IMR-90 (cell line): ENCODE measurements around the gene GCLC. TPM values are rescaled to one million over a fixed set of nuclear protein-coding genes. Genes with fewer than 3 reads are reported as not detected.
"Not testable (repeated sequence)": the region's sequence is repeated elsewhere in the genome, so short reads cannot be mapped to it uniquely, and the experiment has no call there.

Source experiments
- ATAC-seq: fragments of 200-7000 bp; cut with Tn5 transposase; 2 replicates; pipeline ENCODE4 v1.9.1; 2020; ENCODE audit warnings: low read depth, mild to moderate bottlenecking, moderate library complexity
- BruUV-seq: library from RNA; stranded (reverse); fragments of 400-500 nt; replicated peaks from 2 replicates; lab custom pipeline; 2021; lab: Mats Ljungman, UMichigan
- CTCF ChIA-PET: fragments of 300-600 bp; formaldehyde crosslinking; extraction: SDS; loops from one replicate; lab custom pipeline; 2021; ENCODE audit warnings: antibody characterized with exemption; lab: Yijun Ruan, JAX
- POLR2A ChIA-PET: fragments of 300-600 bp; sonication (Branson Sonifier 250); formaldehyde crosslinking; loops from one replicate; lab custom pipeline; 2022; ENCODE audit warnings: antibody characterized with exemption; ENCODE audit not compliant: unreplicated experiment; lab: Charles Lee
- DNase-seq: peaks from one replicate; pipeline ENCODE4 v3.0.0; 2013
- H2AFZ ChIP-seq: replicated peaks from 2 replicates; pipeline ENCODE3; 2013; ENCODE audit warnings: low read length, mild to moderate bottlenecking; ENCODE audit not compliant: poor library complexity
- H2AK5ac ChIP-seq: 2 replicates; pipeline ENCODE4 v1.6.1; 2013; ENCODE audit warnings: low read depth, low read length, inconsistent platforms
- H2AK9ac ChIP-seq: replicated peaks from 2 replicates; pipeline ENCODE3; 2013; ENCODE audit warnings: mild to moderate bottlenecking, low read depth, low read length, moderate library complexity; ENCODE audit not compliant: poor library complexity
- H2BK120ac ChIP-seq: 2 replicates; pipeline ENCODE4 v1.6.1; 2013; ENCODE audit warnings: low read depth, low read length, inconsistent platforms
- H2BK15ac ChIP-seq: 3 replicates; pipeline ENCODE4 v1.6.1; 2013; ENCODE audit warnings: low read depth, low read length, inconsistent platforms
- H2BK20ac ChIP-seq: 2 replicates; pipeline ENCODE4 v1.6.1; 2013; ENCODE audit warnings: low read depth, mild to moderate bottlenecking, inconsistent platforms, low read length, moderate library complexity
- H2BK5ac ChIP-seq: 2 replicates; pipeline ENCODE4 v1.6.1; 2013; ENCODE audit warnings: mild to moderate bottlenecking, low read depth, low read length, inconsistent platforms; ENCODE audit not compliant: poor library complexity, severe bottlenecking
- H3K14ac ChIP-seq: replicated peaks from 2 replicates; pipeline ENCODE4 v1.6.1; 2013; ENCODE audit warnings: low read depth, low read length, inconsistent platforms
- H3K18ac ChIP-seq: 2 replicates; pipeline ENCODE4 v1.6.1; 2013; ENCODE audit warnings: low read depth, low read length, control low read depth
- H3K23ac ChIP-seq: 2 replicates; pipeline ENCODE4 v1.6.1; 2013; ENCODE audit warnings: low read depth, low read length, inconsistent platforms
- H3K27ac ChIP-seq: 2 replicates; pipeline ENCODE4 v1.5.1; 2013; ENCODE audit warnings: mild to moderate bottlenecking, control low read depth, low read length; ENCODE audit not compliant: insufficient read depth
- H3K27me3 ChIP-seq: 2 replicates; pipeline ENCODE4 v1.6.1; 2013; ENCODE audit warnings: low read length; ENCODE audit not compliant: control insufficient read depth, insufficient read depth
- H3K36me3 ChIP-seq: 2 replicates; pipeline ENCODE4 v1.6.1; 2013; ENCODE audit warnings: low read length, mixed read lengths; ENCODE audit not compliant: control insufficient read depth, insufficient read depth
- H3K4ac ChIP-seq: 2 replicates; pipeline ENCODE4 v1.6.1; 2013; ENCODE audit warnings: low read depth, low read length, inconsistent platforms
- H3K4me1 ChIP-seq: 2 replicates; pipeline ENCODE4 v1.6.1; 2013; ENCODE audit warnings: low read length, mixed read lengths; ENCODE audit not compliant: control insufficient read depth, insufficient read depth
- H3K4me2 ChIP-seq: 2 replicates; pipeline ENCODE4 v1.6.1; 2013; ENCODE audit warnings: low read depth, mild to moderate bottlenecking, control low read depth, low read length, moderate library complexity
- H3K4me3 ChIP-seq: 2 replicates; pipeline ENCODE4 v1.5.1; 2013; ENCODE audit warnings: low read depth, mild to moderate bottlenecking, control low read depth, low read length, moderate library complexity; ENCODE audit not compliant: insufficient read depth
- H3K56ac ChIP-seq: 2 replicates; pipeline ENCODE4 v1.6.1; 2013; ENCODE audit warnings: low read length, inconsistent platforms; ENCODE audit not compliant: insufficient read depth; ENCODE audit errors: extremely low read depth
- H3K79me1 ChIP-seq, 2 experiments: 2 replicates each; pipeline ENCODE4 v1.6.1; 2013; ENCODE audit warnings: low read length in 2 of 2, inconsistent platforms in 1 of 2, low read depth in 1 of 2
- H3K9ac ChIP-seq: 2 replicates; pipeline ENCODE4 v1.6.1; 2013; ENCODE audit warnings: low read depth, low read length, control low read depth
- H3K9me1 ChIP-seq: 2 replicates; pipeline ENCODE4 v1.6.1; 2013; ENCODE audit warnings: low read length, inconsistent platforms; ENCODE audit not compliant: insufficient read depth
- H3K9me3 ChIP-seq: 2 replicates; pipeline ENCODE4 v1.6.1; 2013; ENCODE audit warnings: low read length; ENCODE audit not compliant: control insufficient read depth, insufficient read depth
- H4K20me1 ChIP-seq: 2 replicates; pipeline ENCODE4 v1.6.1; 2013; ENCODE audit warnings: low read length, inconsistent platforms; ENCODE audit not compliant: insufficient read depth
- H4K5ac ChIP-seq: 2 replicates; pipeline ENCODE4 v1.6.1; 2013; ENCODE audit warnings: mild to moderate bottlenecking, low read depth, low read length, control low read depth
- H4K8ac ChIP-seq, 2 experiments: 2 replicates each; pipeline ENCODE4 v1.6.1; 2013; ENCODE audit warnings: low read depth in 2 of 2, low read length in 2 of 2, control low read depth in 1 of 2, inconsistent platforms in 1 of 2
- H4K91ac ChIP-seq: 2 replicates; pipeline ENCODE4 v1.6.1; 2013; ENCODE audit warnings: low read depth, low read length, inconsistent platforms; ENCODE audit not compliant: insufficient read depth
- WGBS, 2 experiments: methylation state at CpG; one replicate each; pipeline versions ENCODE4 v1.1.5 to v1.1.7; 2013; ENCODE audit warnings: missing lambda C conversion rate in 2 of 2; ENCODE audit not compliant: insufficient read length in 1 of 2; ENCODE audit errors: extremely low coverage in 2 of 2; 5-methylcytosine and 5-hydroxymethylcytosine counted together
- dilution Hi-C: fragments of 300-500 bp; cut with HindIII; formaldehyde crosslinking; loops from one replicate; pipeline ENCODE4 v1.14.3; 2018; ENCODE audit warnings: low sequenced_read_pairs; ENCODE audit not compliant: unreplicated experiment
- in situ Hi-C: fragments of 300-500 bp; cut with MboI; formaldehyde crosslinking; loops from 3 replicates; pipeline ENCODE4 v1.14.3; 2019; ENCODE audit warnings: low sequenced_read_pairs, inconsistent platforms, mixed read lengths
- intact Hi-C: fragments of 100-400 bp; cut with micrococcal nuclease; formaldehyde crosslinking; loops from 2 replicates; pipeline ENCODE4 v1.10.0; 2022
- polyA plus RNA-seq, 3 experiments: library from polyadenylated mRNA; depleted of rRNA; stranded (reverse); fragments of >200 nt; gene quantifications; 2 replicates each; pipeline ENCODE4 v1.2.3, GENCODE V29; 2012; ENCODE audit warnings: low replicate concordance in 1 of 3
- total RNA-seq: library from RNA; depleted of rRNA; stranded (reverse); fragments of >200 nt; gene quantifications from 2 replicates; pipeline ENCODE4 v1.2.3, GENCODE V29; 2012

GCLC gene
- total and polyA plus RNA-seq, 2 of the 4 experiments (the other 2 are of a cell fraction), result 14.2 to 24.2 TPM

- H3K4me3 ChIP-seq, H3K4me1 ChIP-seq, H3K9me3 ChIP-seq, H3K27me3 ChIP-seq, H3K79me1 ChIP-seq, H3K18ac ChIP-seq, H3K27ac ChIP-seq, H3K4ac ChIP-seq, H3K56ac ChIP-seq, H2AK5ac ChIP-seq, H4K91ac ChIP-seq, intact Hi-C loops, H2BK15ac ChIP-seq, H3K36me3 ChIP-seq, DNase-seq, dilution Hi-C loops, H4K5ac ChIP-seq, H4K20me1 ChIP-seq, BruUV-seq, H3K9ac ChIP-seq, in situ Hi-C loops, H3K4me2 ChIP-seq, H3K23ac ChIP-seq, H2AK9ac ChIP-seq, H2BK5ac ChIP-seq, POLR2A ChIA-PET, CTCF ChIA-PET, H2AFZ ChIP-seq, H2BK20ac ChIP-seq, H4K8ac ChIP-seq, H3K14ac ChIP-seq, H2BK120ac ChIP-seq, ATAC-seq, H3K9me1 ChIP-seq: not testable (repeated sequence)
- no CpG with 5 or more reads among the region's 3 CpGs for WGBS, 2 experiments
Measured at GRCh38 chr6:53572379-53572778, 27.5 kb upstream of the GCLC start.
